Lower leg skin (tissue), 4 donors: ENCODE results near the gene CTNNA2. TPM values are rescaled to one million over a fixed set of nuclear protein-coding genes. Genes with fewer than 3 reads are reported as not detected.

Experiments
- DNase-seq, 2 donors: peaks; one replicate each; pipeline ENCODE4 v3.0.0-alpha.2; 2019; ENCODE audit warnings: low spot score in 2 of 2
- H3K4me3 ChIP-seq: fragments of 200-600 bp; sonication (generic); 2 replicates; pipeline ENCODE4 v1.5.1; 2017; ENCODE audit warnings: mild to moderate bottlenecking, low read depth; ENCODE audit not compliant: poor library complexity, severe bottlenecking
- CTCF ChIP-seq, 3 donors: fragments of 450-650 bp; IDR thresholded peaks; one replicate each; pipeline ENCODE4 v1.5.1; 2016; ENCODE audit warnings: antibody characterized with exemption in 3 of 3, mild to moderate bottlenecking in 3 of 3, moderate library complexity in 2 of 3
- POLR2A ChIP-seq, 2 donors: fragments of 450-650 bp; IDR thresholded peaks; one replicate each; pipeline ENCODE4 v1.6.1; 2016 to 2017; ENCODE audit warnings: antibody characterized with exemption in 2 of 2, mild to moderate bottlenecking in 1 of 2, moderate library complexity in 1 of 2
- WGBS, 2 donors: methylation state at CpG; one replicate each; pipeline ENCODE4 v1.1.5; 2018; 5-methylcytosine and 5-hydroxymethylcytosine counted together
- intact Hi-C: fragments of 100-400 bp; cut with DNase I; formaldehyde crosslinking; loops from one replicate; pipeline ENCODE4 v1.15.0; 2023; ENCODE audit warnings: low total_unique reads
- total RNA-seq, 4 donors: library from RNA; depleted of rRNA; stranded (reverse); fragments of >200 nt; gene quantifications; one replicate each; pipeline ENCODE4 v1.1.0, GENCODE V29; 2016

CTNNA2 gene
- total RNA-seq, 4 donors from 2014 or later, result not detected

GRCh38 chr2:80374105-80374504, 861.3 kb downstream of the CTNNA2 start:
- intact Hi-C loops, result no loop called here
- DNase-seq, result no peak
- H3K4me3 ChIP-seq, result no peak overlapping the region
- TF ChIP-seq CTCF (IDR thresholded peaks at IDR 0.05) (no peak), POLR2A (IDR thresholded peaks at IDR 0.05) (no peak)
- 81% methylated on average over 3 of the region's 3 CpGs for WGBS, 2 donors

- no peak for DNase-seq
- no peak for TF ChIP-seq POLR2A (IDR thresholded peaks at IDR 0.05)
- TF ChIP-seq CTCF (IDR thresholded peaks at IDR 0.05), result no peak
- H3K4me3 ChIP-seq, result no peak overlapping the region
- intact Hi-C loops, result no loop called here
Observed at GRCh38 chr2:80377071-80377470, 864.2 kb downstream of the CTNNA2 start.

- intact Hi-C loops, result no loop called here
- no peak for DNase-seq
- 56 to 60% methylated on average over 3 of the region's 3 CpGs for WGBS, 2 donors
- no peak for TF ChIP-seq POLR2A (IDR thresholded peaks at IDR 0.05)
- no peak for TF ChIP-seq CTCF (IDR thresholded peaks at IDR 0.05)
- H3K4me3 ChIP-seq, result no peak overlapping the region
Observed at GRCh38 chr2:80380736-80381135, 867.9 kb downstream of the CTNNA2 start.

- H3K4me3 ChIP-seq, result no peak overlapping the region
- TF ChIP-seq CTCF (IDR thresholded peaks at IDR 0.05) (no peak), POLR2A (IDR thresholded peaks at IDR 0.05) (no peak)
- WGBS, 2 donors, result 87 to 88% methylated on average over 3 of the region's 3 CpGs
- no peak for DNase-seq
- intact Hi-C loops, result no loop called here
Observed at GRCh38 chr2:80381666-80382065, 868.8 kb downstream of the CTNNA2 start.

- TF ChIP-seq POLR2A (IDR thresholded peaks at IDR 0.05) (no peak), CTCF (IDR thresholded peaks at IDR 0.05) (no peak)
- 74 to 82% methylated on average over 2 of the region's 2 CpGs for WGBS, 2 donors
Observed at GRCh38 chr2:80392441-80392840, 879.6 kb downstream of the CTNNA2 start.

GRCh38 chr2:80393991-80394390, 881.1 kb downstream of the CTNNA2 start:
- WGBS, 2 donors, result 68 to 77% methylated on average over 1 of the region's 1 CpG
- TF ChIP-seq POLR2A (IDR thresholded peaks at IDR 0.05), result no peak
- no peak for TF ChIP-seq CTCF (IDR thresholded peaks at IDR 0.05)
- DNase-seq, result no peak
- no peak overlapping the region for H3K4me3 ChIP-seq
- intact Hi-C loops, result no loop called here

More at GRCh38 chr2:80392441-80392840, 879.6 kb downstream of the CTNNA2 start:
- no peak overlapping the region for H3K4me3 ChIP-seq
- DNase-seq, result no peak
- intact Hi-C loops, result no loop called here
